C4-2B (cell line): Measurements from ENCODE around the gene USP9Y.
"Not testable (repeated sequence)": the region's sequence is repeated elsewhere in the genome, so short reads cannot be mapped to it uniquely, and the experiment has no call there.

Experiments
- H3K27ac ChIP-seq: fragments of 450-650 bp; 2 replicates; pipeline ENCODE4 v1.5.1; 2017
- CTCF ChIP-seq: fragments of 450-650 bp; conservative IDR thresholded peaks from 2 replicates; pipeline ENCODE4 v1.5.1; 2017; ENCODE audit warnings: mild to moderate bottlenecking
- ZFX ChIP-seq: fragments of 450-650 bp; IDR thresholded peaks from 2 replicates; pipeline ENCODE4 v1.6.1; 2017

USP9Y gene

GRCh38 chrY:12701181-12701695 lies at the start of gene USP9Y:
Gene USP9Y (plus strand): TSS chrY:12701231. CDS start chrY:12709448, 8,217 bp downstream.
- TF ChIP-seq ZFX: no peak
- no peak for TF ChIP-seq CTCF
- H3K27ac ChIP-seq: no peak within 1 kb of the TSS

- no peak for TF ChIP-seq CTCF
- no peak for TF ChIP-seq ZFX
- H3K27ac ChIP-seq: no peak overlapping the region
Measured at GRCh38 chrY:12651621-12652036, 49.4 kb upstream of the USP9Y start.

GRCh38 chrY:12661745-12662681 lies 39.0 kb upstream of the USP9Y start:
- H3K27ac ChIP-seq: no peak overlapping the region
- TF ChIP-seq ZFX (no peak), CTCF (no peak)

GRCh38 chrY:12662745-12663591 lies 38.1 kb upstream of the USP9Y start:
- TF ChIP-seq ZFX (no peak), CTCF (no peak)

GRCh38 chrY:12663845-12664244 lies 37.2 kb upstream of the USP9Y start:
- H3K27ac ChIP-seq: not testable (repeated sequence)

More at GRCh38 chrY:12662745-12663591, 38.1 kb upstream of the USP9Y start:
- H3K27ac ChIP-seq: no peak overlapping the region

- H3K27ac ChIP-seq: no peak overlapping the region
- TF ChIP-seq CTCF (no peak), ZFX (no peak)
Measured at GRCh38 chrY:12678111-12678510, 22.9 kb upstream of the USP9Y start.

GRCh38 chrY:12681535-12681934 lies 19.5 kb upstream of the USP9Y start:
- H3K27ac ChIP-seq: no peak overlapping the region
- TF ChIP-seq CTCF (no peak), ZFX (no peak)
